ENCODE data around the gene MAGI2.

MAGI2 gene

GRCh38 chr7:78479348-78479747, 974.1 kb downstream of the MAGI2 start:
- DNase-seq (ENCODE audit: low spot score) = no peak

- no peak for DNase-seq (ENCODE audit: low spot score)
Observed at GRCh38 chr7:78476851-78477405, 976.5 kb downstream of the MAGI2 start.

DNA sequence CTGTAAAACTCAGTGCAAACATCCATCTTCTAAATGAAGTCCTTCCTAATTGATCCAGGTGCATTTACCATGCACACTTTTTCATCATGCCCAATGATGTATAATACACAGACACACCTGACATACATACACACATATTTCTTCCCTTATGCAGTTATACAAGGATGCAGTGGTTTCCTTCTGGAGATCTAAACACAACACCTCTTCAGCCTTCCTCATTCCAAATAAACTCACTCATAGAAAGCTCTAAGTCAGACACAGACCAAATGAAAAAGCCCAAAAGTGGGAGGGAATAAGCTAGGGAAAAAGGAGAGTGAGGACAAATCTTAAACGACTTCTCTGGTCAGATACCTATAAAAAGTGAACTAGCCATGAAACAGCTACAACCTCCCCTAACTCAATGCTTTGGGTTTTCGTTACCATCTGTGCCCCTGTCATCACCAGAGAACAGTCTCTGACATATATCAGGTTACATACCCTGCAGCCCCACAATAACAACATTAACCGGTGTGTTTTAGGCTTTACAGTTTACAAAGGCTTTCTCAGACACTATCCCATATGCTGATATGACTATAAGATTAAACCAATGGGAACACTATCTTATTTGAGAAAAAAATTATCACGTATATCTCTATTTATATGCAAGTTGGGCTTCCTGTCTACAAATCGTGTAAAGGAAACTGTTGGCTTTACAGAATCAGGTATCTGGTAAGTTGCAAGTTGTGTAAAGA, 979.7 kb downstream of the MAGI2 start:
- DNase-seq (ENCODE audit: low spot score) = no peak

- no peak for DNase-seq (ENCODE audit: low spot score)
Observed at GRCh38 chr7:78473021-78473420, 980.4 kb downstream of the MAGI2 start.

DNA sequence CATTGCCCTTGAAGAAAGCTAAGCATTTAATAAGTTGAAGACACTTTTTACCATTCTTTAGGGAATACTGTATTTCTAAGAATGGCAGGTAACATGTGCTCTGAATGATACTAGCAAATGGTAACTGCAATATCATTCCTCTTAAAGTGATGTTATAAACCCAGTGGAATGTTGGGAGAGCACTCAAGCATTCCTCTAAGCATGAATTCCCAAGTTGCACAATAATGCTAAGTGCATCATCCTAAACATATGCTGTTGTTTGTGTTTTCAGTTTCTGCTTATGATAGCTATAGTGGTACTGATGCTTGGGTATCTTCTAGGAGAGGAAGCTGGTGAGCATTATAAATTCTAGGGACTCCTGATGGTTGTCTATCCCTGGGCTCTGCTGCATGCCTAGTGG, 980.9 kb downstream of the MAGI2 start:
- no peak for DNase-seq (ENCODE audit: low spot score)

GRCh38 chr7:78465894-78466293, 987.6 kb downstream of the MAGI2 start:
- DNase-seq (ENCODE audit: low spot score) = no peak

DNA sequence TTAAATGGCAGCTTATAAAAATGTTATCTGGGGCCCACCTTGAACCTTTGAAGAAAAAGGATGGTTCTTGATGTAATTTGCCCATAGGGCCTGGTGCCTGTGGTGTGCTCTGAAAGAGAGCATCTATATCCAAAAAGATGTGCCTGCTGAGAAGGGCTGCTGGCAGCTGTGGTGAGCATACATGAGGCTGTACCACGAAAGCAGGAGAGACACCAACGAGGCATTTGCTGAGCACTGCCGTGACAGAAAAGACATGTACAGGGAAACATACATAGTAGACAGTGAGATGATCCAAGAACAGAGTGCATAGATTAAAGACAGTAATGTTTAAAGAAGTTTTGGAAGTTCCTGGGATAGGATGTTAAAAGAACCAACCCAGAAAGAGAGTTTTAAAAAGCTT, 990.4 kb downstream of the MAGI2 start:
- DNase-seq (ENCODE audit: low spot score) = no peak

GRCh38 chr7:78450706-78451105, 1002.8 kb downstream of the MAGI2 start:
- DNase-seq (ENCODE audit: low spot score) = no peak

- no peak for DNase-seq (ENCODE audit: low spot score)
Observed at GRCh38 chr7:78448911-78449310, 1004.6 kb downstream of the MAGI2 start.

DNA sequence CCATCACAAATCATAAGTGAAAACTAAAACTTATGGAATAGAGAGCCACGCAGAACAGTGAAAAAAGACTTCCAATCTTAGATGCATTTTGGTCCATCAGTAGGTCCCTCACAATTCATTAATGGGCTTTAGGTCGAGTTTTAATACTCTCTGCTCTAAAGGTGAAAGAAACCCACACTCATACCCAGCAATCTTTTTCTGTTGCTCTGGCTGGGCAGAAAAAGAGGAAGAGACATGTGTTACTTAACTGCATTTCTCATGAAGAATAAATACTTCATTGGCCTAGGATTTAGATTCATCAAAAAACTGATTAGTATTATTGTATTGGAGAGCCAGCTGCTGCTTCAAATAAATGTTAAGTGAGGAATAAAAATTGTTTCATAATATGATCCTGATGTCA, 1009.2 kb downstream of the MAGI2 start:
- no peak for DNase-seq (ENCODE audit: low spot score)

DNA sequence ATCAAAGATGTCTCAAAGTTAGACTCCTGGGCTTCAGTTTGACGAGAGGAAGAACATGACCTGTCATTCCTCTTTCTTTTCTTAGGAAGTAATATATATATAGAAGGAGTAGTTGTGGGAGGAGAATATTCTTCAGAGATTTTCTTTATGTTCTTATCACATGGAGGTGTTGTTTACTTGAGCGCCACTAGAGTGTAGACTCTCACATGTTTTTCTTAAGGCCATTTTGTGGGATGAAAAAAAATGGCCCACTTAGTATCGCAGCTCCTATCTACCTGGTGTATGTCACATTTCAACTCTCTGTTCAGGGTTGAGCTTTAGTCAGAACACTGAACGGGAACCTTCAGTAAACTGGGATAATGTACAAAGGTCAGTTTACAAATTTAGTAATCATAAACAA, 1009.7 kb downstream of the MAGI2 start:
- DNase-seq (ENCODE audit: low spot score) = no peak

GRCh38 chr7:78441737-78442136, 1011.7 kb downstream of the MAGI2 start:
- DNase-seq (ENCODE audit: low spot score) = no peak

- no peak for DNase-seq (ENCODE audit: low spot score)
Observed at GRCh38 chr7:78438433-78438832, 1015.0 kb downstream of the MAGI2 start.

GRCh38 chr7:78437118-78437517, 1016.3 kb downstream of the MAGI2 start:
- no peak for DNase-seq (ENCODE audit: low spot score)

DNA sequence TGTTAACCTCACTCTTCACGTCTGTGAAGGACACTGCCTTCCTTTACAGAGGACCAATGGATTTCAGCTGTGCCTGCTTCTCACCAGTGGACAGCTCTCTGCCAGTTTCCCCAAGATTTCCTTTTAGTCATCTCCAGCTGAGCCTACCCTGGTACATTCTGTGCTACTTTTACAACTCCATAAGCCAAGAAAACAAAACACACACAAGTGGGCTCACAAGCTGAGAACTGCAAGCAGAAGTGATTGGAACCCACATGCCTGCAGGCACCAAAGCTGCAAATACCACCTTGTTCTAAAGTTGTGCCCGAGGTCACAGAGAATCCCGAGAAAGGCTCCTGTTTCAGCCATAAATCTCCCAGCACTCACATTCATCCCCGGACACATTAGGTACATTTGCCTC, 1018.1 kb downstream of the MAGI2 start:
- no peak for DNase-seq (ENCODE audit: low spot score)

GRCh38 chr7:78434281-78434680, 1019.2 kb downstream of the MAGI2 start:
- DNase-seq (ENCODE audit: low spot score) = no peak

- DNase-seq (ENCODE audit: low spot score) = no peak
Observed at GRCh38 chr7:78433421-78433820, 1020.0 kb downstream of the MAGI2 start.

GRCh38 chr7:78429878-78430277, 1023.6 kb downstream of the MAGI2 start:
- DNase-seq (ENCODE audit: low spot score) = no peak

- DNase-seq (ENCODE audit: low spot score) = no peak
Observed at GRCh38 chr7:78427209-78427608, 1026.3 kb downstream of the MAGI2 start.

DNA sequence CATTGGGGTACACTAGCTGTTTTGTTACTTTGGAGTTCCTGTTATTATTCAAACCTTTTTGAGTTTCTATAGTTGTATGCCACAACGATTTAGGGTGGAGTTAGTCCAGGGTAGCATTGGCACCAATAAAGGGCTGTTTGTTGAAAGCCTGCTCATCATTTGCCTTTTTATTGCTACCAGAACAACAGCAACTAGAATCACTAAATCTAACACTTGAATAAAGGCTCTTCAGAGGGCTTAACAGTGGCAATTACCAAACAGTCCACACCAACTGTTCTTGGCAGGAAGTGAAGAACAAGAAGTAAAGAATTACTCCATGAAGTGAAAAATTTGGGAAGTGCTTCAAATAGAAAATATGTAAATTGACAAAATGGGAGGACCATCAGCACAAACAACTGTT, 1033.5 kb downstream of the MAGI2 start:
- no peak for DNase-seq (ENCODE audit: low spot score)

GRCh38 chr7:78417180-78417853, 1036.2 kb downstream of the MAGI2 start:
- DNase-seq (ENCODE audit: low spot score) = no peak

DNA sequence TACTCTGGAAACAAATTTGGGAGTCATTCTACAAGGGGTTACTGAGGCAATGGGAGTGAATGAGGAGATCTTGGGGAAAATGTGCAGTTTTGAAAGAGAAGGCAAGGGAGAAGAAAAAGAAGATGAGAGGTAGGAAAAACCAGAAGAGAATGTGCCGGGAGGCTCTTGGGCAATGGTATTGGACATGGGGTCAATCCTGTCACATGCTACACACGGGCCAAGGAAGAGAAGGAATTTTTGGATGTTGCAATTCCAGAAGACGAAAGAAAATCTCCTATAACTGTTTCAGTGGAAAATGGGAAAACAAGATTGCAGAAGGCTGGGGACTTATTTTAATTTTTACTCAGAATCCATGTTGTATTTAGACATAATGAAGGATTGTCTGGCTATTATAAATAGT, 1039.9 kb downstream of the MAGI2 start:
- DNase-seq (ENCODE audit: low spot score) = no peak

GRCh38 chr7:78412216-78412858, 1041.1 kb downstream of the MAGI2 start:
- DNase-seq (ENCODE audit: low spot score) = no peak

Data from germinal center (tissue), 1 donor.